Uterus (tissue), 4 donors: ENCODE data around the gene ASB10. TPM values are rescaled to one million over a fixed set of nuclear protein-coding genes. Genes with fewer than 3 reads are reported as not detected.

Experiments used
- DNase-seq, 2 donors: peaks; one replicate each; pipeline ENCODE4 v3.0.0-alpha.2; 2019 to 2020
- H3K27ac ChIP-seq, 2 donors: fragments of 200-600 bp; sonication (generic); 1 replicate in 1 of 2; 2 replicates in 1 of 2; pipeline ENCODE4 v1.5.1; 2016 to 2018
- H3K27me3 ChIP-seq, 2 donors: fragments of 200-600 bp; sonication (generic); one replicate each; pipeline ENCODE4 v1.5.1; 2018 to 2019; ENCODE audit warnings: control low read depth in 1 of 2
- H3K36me3 ChIP-seq, 2 donors: fragments of 200-600 bp; sonication (generic); one replicate each; pipeline ENCODE4 v1.5.1; 2019; ENCODE audit warnings: control low read depth in 1 of 2
- H3K4me1 ChIP-seq, 2 donors: fragments of 200-600 bp; sonication (generic); one replicate each; pipeline ENCODE4 v1.5.1; 2018 to 2019; ENCODE audit warnings: control low read depth in 1 of 2
- H3K4me3 ChIP-seq, 2 donors: fragments of 200-600 bp; sonication (generic); 1 replicate in 1 of 2; 2 replicates in 1 of 2; pipeline ENCODE4 v1.5.1; 2018 to 2019; ENCODE audit warnings: mild to moderate bottlenecking in 1 of 2
- H3K9me3 ChIP-seq, 2 donors: fragments of 200-600 bp; sonication (generic); one replicate each; pipeline ENCODE4 v1.5.1; 2019; ENCODE audit warnings: control low read depth in 1 of 2
- CTCF ChIP-seq, 4 experiments: fragments of 200-600 bp in 2 of 4; fragments of 450-650 bp in 2 of 4; sonication (generic) in 2 of 4; IDR thresholded peaks; one replicate each; pipeline ENCODE4 v1.5.1; 2016 to 2019; ENCODE audit warnings: antibody characterized with exemption in 4 of 4, mild to moderate bottlenecking in 2 of 4, moderate library complexity in 1 of 4
- POLR2A ChIP-seq, 2 donors: fragments of 450-650 bp; IDR thresholded peaks; one replicate each; pipeline ENCODE4 v1.6.1; 2016; ENCODE audit warnings: antibody characterized with exemption in 2 of 2, mild to moderate bottlenecking in 1 of 2, moderate library complexity in 1 of 2
- intact Hi-C: fragments of 100-400 bp; cut with DNase I; formaldehyde crosslinking; loops from one replicate; pipeline ENCODE4 v1.15.1; 2023; ENCODE audit warnings: low total_unique reads
- total RNA-seq, 4 donors: library from RNA; depleted of rRNA in 3 of 4; stranded (reverse); fragments of >200 nt in 3 of 4; gene quantifications; one replicate each; pipeline versions ENCODE4 v1.1.0 to v1.2.4, GENCODE V29; 2014 to 2023
- donor health status: DM: yes; HTN: yes; CAD: no.

The ASB10 gene
- not detected for total RNA-seq

DNA sequence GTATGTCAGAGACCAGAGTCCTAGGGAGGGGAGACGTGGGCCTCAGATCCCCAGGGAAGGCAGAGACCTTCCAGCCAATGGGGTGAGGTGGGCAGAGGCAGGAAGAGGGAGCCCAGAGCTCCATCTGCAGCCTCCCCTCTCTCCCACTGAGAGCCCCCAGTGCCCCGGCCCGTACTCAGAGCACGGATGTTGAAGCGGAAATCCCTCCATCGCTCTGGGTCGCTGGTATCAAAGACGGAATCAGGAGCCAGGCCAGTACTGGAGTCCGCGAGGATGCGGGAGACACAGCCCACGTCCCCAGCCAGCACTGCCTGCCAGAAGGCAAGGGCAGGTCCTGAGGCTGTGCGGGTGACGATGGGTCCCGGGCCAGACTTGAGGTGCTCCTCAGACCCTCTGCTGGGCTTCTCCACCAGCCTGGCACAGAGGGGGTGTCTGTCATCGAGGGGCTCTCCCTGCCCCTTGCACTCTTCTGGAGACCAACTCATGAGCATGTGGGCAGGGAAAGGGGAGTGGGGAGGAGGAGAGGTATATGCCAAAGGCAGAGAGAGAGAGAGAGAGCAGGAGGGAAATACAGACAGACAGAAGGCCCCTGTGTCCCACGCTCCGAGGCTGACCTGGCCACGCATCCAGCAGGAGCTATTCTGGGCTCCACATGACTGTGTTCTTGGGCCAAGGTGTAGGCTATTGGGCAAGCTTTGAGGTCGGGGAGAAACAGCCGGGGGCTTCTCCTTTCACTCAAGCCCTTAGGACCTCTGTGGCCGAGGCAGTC is at the start of gene ASB10:
TSS of gene ASB10 (minus strand) at position 611 of the 769 bp plus-strand sequence. CDS start at position 491, 120 bp downstream.
- no peak within 1 kb of the TSS for H3K27ac ChIP-seq
- H3K9me3 ChIP-seq = no peaks in the 10 kb centered on the region
- no peak for DNase-seq
- TF ChIP-seq CTCF (IDR thresholded peaks at IDR 0.05) = no peak
- TF ChIP-seq POLR2A (IDR thresholded peaks at IDR 0.05) = no peak
- no peaks in the 10 kb centered on the region for H3K36me3 ChIP-seq
- intact Hi-C loops = no loop called here
- H3K4me1 ChIP-seq = no peaks in the 10 kb centered on the region
- no peaks in the 10 kb centered on the region for H3K27me3 ChIP-seq
- no peak within 1 kb of the TSS for H3K4me3 ChIP-seq

DNA sequence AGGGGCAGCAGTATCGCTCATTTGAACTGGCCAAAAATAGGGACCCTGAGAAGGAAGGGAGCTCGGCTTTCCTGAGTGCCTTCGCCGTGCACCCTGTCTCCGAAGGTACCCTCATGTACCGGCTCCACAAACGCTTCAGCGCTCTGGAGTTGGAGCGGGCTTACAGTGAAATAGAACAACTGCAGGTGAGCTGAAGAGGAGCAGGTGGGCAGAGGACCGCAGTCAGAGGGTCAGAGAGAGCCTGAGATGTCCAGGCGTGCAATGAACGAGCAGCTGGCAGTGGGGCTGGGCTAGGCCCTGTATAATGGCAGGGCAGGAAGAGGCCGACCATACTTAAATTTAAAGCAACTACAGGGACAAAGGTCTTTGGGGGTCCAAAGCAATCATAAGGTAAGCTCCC is 49.4 kb upstream of the ASB10 start:
- Histone ChIP-seq H3K4me1 (peaks cover 5 to 12% of the 10 kb centered on the region in 2 donors), H3K27me3 (no peaks in the 10 kb centered on the region), H3K27ac (no peak overlapping the region), H3K9me3 (no peaks in the 10 kb centered on the region), H3K4me3 (no peak overlapping the region), H3K36me3 (no peaks in the 10 kb centered on the region)
- TF ChIP-seq POLR2A (IDR thresholded peaks at IDR 0.05) (no peak), CTCF (IDR thresholded peaks at IDR 0.05) (no peak)
- intact Hi-C loops = no loop called here
- no peak for DNase-seq

DNA sequence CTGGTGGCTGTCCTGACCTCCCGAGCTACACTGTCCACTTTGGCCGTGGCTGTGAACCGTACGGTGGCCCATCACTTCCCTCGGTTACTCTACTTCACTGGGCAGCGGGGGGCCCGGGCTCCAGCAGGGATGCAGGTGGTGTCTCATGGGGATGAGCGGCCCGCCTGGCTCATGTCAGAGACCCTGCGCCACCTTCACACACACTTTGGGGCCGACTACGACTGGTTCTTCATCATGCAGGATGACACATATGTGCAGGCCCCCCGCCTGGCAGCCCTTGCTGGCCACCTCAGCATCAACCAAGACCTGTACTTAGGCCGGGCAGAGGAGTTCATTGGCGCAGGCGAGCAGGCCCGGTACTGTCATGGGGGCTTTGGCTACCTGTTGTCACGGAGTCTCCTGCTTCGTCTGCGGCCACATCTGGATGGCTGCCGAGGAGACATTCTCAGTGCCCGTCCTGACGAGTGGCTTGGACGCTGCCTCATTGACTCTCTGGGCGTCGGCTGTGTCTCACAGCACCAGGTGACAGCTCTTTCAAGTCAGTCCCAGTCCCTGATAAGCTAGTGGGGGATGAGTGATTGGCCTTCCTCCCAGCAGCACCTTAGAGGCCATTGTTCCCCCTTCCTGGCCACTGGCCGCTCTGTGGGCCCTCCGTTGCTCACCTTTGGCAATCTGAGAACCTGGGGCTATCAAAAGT is 48.2 kb upstream of the ASB10 start:
- no peak for TF ChIP-seq POLR2A (IDR thresholded peaks at IDR 0.05)
- no peak for TF ChIP-seq CTCF (IDR thresholded peaks at IDR 0.05)
- no peak overlapping the region for H3K27ac ChIP-seq
- H3K27me3 ChIP-seq = no peaks in the 10 kb centered on the region
- no peaks in the 10 kb centered on the region for H3K36me3 ChIP-seq
- intact Hi-C loops = no loop called here
- no peak overlapping the region for H3K4me3 ChIP-seq
- no peak for DNase-seq
- no peaks in the 10 kb centered on the region for H3K9me3 ChIP-seq
- peaks cover 5 to 12% of the 10 kb centered on the region in 2 donors for H3K4me1 ChIP-seq

- TF ChIP-seq CTCF (IDR thresholded peaks at IDR 0.05) (no peak), POLR2A (IDR thresholded peaks at IDR 0.05) (no peak)
- Histone ChIP-seq H3K4me3 (no peak overlapping the region), H3K9me3 (no peaks in the 10 kb centered on the region), H3K27ac (no peak overlapping the region), H3K27me3 (no peaks in the 10 kb centered on the region), H3K4me1 (peaks cover 5 to 12% of the 10 kb centered on the region in 2 donors), H3K36me3 (no peaks in the 10 kb centered on the region)
- no peak for DNase-seq
- intact Hi-C loops = no loop called here
These were observed 46.8 kb upstream of the ASB10 start for GRCh38 chr7:151233804-151234203.
